GM13976 (cell line): ENCODE data around the gene GID4.

ENCODE experiments used
- DNase-seq: peaks from one replicate; pipeline ENCODE4 v3.0.0; 2012; ENCODE audit warnings: low spot score
- CTCF ChIP-seq: IDR thresholded peaks from 2 replicates; pipeline ENCODE4 v1.5.1; 2012; ENCODE audit warnings: borderline replicate concordance, mild to moderate bottlenecking; ENCODE audit not compliant: insufficient read depth; ENCODE audit errors: extremely low read depth, missing control alignments, control extremely low read depth
- in situ Hi-C: fragments of 300-500 bp; cut with MboI; formaldehyde crosslinking; loops from one replicate; pipeline ENCODE4 v1.12.0; 2022; ENCODE audit warnings: low sequenced_read_pairs, mixed read lengths, inconsistent platforms; ENCODE audit not compliant: unreplicated experiment

The GID4 gene

GRCh38 chr17:18015593-18015992 lies 23.6 kb upstream of the GID4 start:
- in situ Hi-C loops = no loop called here
- no peak for DNase-seq
- no peak for TF ChIP-seq CTCF

GRCh38 chr17:18016426-18016825 lies 22.8 kb upstream of the GID4 start:
- no peak for DNase-seq
- TF ChIP-seq CTCF = no peak
- in situ Hi-C loops = no loop called here

GRCh38 chr17:18017958-18018357 lies 21.2 kb upstream of the GID4 start:
- in situ Hi-C loops = no loop called here
- TF ChIP-seq CTCF = no peak
- no peak for DNase-seq

GRCh38 chr17:18018411-18018921 lies 20.7 kb upstream of the GID4 start:
- no peak for TF ChIP-seq CTCF
- DNase-seq = no peak
- in situ Hi-C loops = no loop called here

- in situ Hi-C loops = loop anchor here (10.0 kb wide), 1 partner anchor 145 kb away; no protein-coding TSS in a partner anchor
- TF ChIP-seq CTCF = no peak
- no peak for DNase-seq
Measured at GRCh38 chr17:18019838-18020154, 19.4 kb upstream of the GID4 start.

GRCh38 chr17:18020971-18021370 lies 18.2 kb upstream of the GID4 start:
- no peak for TF ChIP-seq CTCF
- in situ Hi-C loops = loop anchor here (10.0 kb wide), 1 partner anchor 146 kb away; no protein-coding TSS in a partner anchor
- DNase-seq = no peak

GRCh38 chr17:18021372-18021771 lies 17.8 kb upstream of the GID4 start:
- DNase-seq = no peak
- in situ Hi-C loops = loop anchor here (10.0 kb wide), 1 partner anchor 147 kb away; no protein-coding TSS in a partner anchor
- no peak for TF ChIP-seq CTCF
